Limb (tissue), 2 donors: ENCODE results near the gene PTCH1.

ENCODE experiments used
- DNase-seq, 2 donors: peaks; one replicate each; pipeline ENCODE4 v3.0.0-alpha.2; 2016; ENCODE audit errors: extremely low spot score in 2 of 2

PTCH1 gene

DNA sequence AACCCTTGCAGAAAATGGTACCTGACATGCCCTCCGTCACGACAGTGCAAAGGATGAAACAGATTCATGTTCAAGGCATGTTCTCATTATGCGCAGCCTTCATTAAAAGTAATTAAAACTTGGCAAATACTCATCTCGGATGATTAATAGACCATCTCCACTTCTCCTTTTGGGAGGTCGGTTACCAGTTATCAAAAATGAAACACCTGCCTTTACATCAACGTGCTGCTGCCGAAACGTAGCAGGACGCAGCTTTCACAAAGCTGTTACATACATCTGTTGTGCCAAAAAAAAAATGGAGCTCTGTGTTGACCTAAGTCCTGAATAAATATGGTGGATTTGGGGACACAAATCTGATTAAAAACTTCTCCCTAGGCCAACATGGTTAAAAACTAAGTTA, 75.7 kb downstream of the PTCH1 start:
- no peak for DNase-seq

DNA sequence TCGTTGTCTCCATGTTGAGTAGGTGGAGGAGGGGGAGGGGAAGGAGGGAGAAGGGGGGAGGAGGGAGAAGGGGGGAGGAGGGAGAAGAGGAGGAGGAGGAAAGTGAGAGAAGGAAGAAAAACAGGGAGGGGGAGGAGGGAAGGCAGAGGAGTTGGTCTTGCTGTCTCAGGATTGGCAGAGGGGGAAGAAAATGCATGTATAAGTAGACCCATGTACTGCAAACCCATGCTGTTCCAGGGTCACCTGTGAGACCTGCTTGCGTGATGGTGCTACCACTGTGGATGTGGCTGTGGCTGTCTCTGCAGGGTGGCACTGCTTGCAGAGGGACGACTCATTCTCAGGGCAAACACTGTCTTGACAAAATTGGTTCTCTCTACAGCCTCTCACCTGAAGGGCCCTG, 76.3 kb downstream of the PTCH1 start:
- DNase-seq: no peak

- DNase-seq: no peak
Observed at GRCh38 chr9:95438561-95439357, 78.0 kb downstream of the PTCH1 start.

GRCh38 chr9:95437559-95437958, 79.2 kb downstream of the PTCH1 start:
- DNase-seq: no peak

DNA sequence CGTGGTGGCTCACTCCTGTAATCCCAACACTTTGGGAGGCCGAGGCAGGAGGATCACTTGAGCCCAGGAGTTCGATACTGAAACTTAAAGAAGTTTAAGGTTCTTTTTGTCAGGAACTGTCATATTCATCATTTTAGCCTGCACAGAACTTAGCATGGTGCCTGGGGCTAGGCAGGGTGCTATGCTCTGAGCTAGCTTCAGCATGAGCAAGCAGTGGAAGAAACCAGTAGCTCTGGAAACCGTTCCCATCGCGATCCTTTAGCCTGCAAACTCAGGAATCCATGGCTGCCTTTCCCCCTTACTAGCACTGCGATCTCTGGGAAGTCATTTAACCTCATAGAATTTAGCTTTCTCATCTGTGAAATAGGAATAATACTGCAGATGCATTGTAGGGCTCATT, 80.4 kb downstream of the PTCH1 start:
- no peak for DNase-seq

- DNase-seq: no peak
Observed at GRCh38 chr9:95435074-95435728, 81.6 kb downstream of the PTCH1 start.

- no peak for DNase-seq
Observed at GRCh38 chr9:95434116-95435073, 82.4 kb downstream of the PTCH1 start.

- peak in 1 of 2 donors; percentile 53 for DNase-seq
Observed at GRCh38 chr9:95433096-95433819, 83.5 kb downstream of the PTCH1 start.

- no peak for DNase-seq
Observed at GRCh38 chr9:95431286-95431685, 85.5 kb downstream of the PTCH1 start.

GRCh38 chr9:95429948-95430620, 86.7 kb downstream of the PTCH1 start:
- no peak for DNase-seq

- DNase-seq: no peak
Observed at GRCh38 chr9:95429096-95429495, 87.7 kb downstream of the PTCH1 start.

DNA sequence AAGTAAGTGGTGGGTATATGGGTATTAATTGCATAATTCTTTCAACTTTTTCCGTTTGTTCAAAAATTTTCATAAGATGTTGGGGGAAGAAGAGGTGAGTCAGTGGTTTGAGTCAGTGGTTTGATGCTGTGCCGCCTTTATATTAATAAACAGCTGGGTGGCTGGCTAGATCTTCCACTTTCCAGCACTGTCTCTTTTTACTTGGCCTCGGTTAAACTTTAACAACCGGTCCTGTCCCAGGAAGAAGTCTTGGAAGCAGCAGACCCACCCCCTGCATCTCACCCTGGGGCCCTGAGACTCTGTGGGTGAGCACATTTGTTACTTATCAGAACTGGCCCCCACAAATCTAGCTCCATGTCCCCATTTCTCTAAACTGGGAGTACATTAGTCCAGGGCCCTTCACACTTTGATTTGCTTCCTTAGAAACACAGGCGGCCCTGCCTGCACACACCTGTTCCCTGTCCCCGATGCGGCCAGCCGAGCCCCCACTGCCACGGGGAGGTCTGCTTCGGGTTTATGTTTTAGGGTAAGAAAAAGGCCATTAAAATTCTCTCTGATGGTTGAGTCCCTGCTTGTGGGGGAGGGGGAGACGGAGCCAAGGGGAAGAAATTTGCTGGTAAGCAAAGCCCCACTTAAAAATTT, 90.7 kb downstream of the PTCH1 start:
- peak; percentile 13 to 64 for DNase-seq

DNA sequence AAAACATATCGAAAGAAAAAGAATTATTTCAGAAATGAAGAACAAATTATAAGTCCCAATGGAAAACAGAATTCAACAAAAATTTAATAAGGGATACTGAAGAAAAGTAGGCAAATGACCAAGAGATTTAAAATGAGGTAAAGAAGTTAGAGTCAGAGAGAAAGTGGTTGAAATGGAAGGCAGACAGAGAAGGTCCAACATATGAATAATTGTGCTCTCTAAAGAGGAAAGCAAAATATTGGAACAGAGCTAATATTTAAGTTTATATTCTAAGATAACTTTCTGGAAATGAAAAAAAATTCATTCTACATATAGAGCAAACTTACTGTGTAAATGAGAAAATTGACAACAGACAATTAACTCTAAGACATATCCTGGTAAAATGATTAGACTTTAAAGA, 94.1 kb downstream of the PTCH1 start:
- DNase-seq: no peak

- DNase-seq: no peak
Observed at GRCh38 chr9:95420518-95420917, 96.3 kb downstream of the PTCH1 start.

DNA sequence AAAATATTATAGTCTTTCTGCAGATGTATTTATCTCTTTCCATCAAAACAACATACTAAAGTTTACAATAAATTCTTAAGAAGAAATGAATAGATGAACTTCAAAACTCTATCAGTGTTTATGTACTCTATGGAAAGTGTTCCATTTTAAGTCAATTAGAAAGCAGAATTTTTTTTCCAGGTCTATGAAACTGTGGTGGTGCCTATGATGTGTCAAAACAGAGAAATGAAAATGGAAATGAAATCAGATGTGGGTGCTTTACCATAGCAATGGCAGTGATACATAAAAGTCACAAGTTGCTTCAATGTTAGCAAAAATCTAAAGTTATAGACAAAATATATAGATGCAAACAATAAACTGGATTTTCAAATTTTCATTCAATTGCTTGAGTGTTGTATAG, 97.3 kb downstream of the PTCH1 start:
- DNase-seq: no peak

GRCh38 chr9:95415158-95415557, 101.6 kb downstream of the PTCH1 start:
- no peak for DNase-seq

- no peak for DNase-seq
Observed at GRCh38 chr9:95413793-95414192, 103.0 kb downstream of the PTCH1 start.

- no peak for DNase-seq
Observed at GRCh38 chr9:95411054-95411892, 105.5 kb downstream of the PTCH1 start.
